ENCODE measurements around the gene BRICD5.

The BRICD5 gene

GRCh38 chr16:2196981-2197511 lies 13.6 kb downstream of the BRICD5 start:
- no peak for DNase-seq

GRCh38 chr16:2196162-2196980 lies 14.3 kb downstream of the BRICD5 start, which contains the start of gene CASKIN1:
CASKIN1 (minus strand) TSS chr16:2196605; CDS start chr16:2196432, 173 bp downstream.
- no peak for DNase-seq

- no peak for DNase-seq
These were observed 15.1 kb downstream of the BRICD5 start for GRCh38 chr16:2195322-2196161.

- DNase-seq, result no peak
These were observed 15.8 kb downstream of the BRICD5 start for GRCh38 chr16:2194852-2195321.

- no peak for DNase-seq
These were observed 16.4 kb downstream of the BRICD5 start for GRCh38 chr16:2194166-2194834.

GRCh38 chr16:2191446-2191706 lies 19.3 kb downstream of the BRICD5 start:
- DNase-seq, result no peak

- DNase-seq, result peak in 1 of 2 donors; percentile 21
These were observed 19.8 kb downstream of the BRICD5 start for GRCh38 chr16:2190659-2191445.

- no peak for DNase-seq
These were observed 20.5 kb downstream of the BRICD5 start for GRCh38 chr16:2190002-2190658.

GRCh38 chr16:2189252-2189893 lies 21.3 kb downstream of the BRICD5 start:
- no peak for DNase-seq

- DNase-seq, result no peak
These were observed 22.3 kb downstream of the BRICD5 start for GRCh38 chr16:2188395-2188794.

GRCh38 chr16:2187212-2187611 lies 23.5 kb downstream of the BRICD5 start:
- DNase-seq, result no peak

- no peak for DNase-seq
These were observed 24.2 kb downstream of the BRICD5 start for GRCh38 chr16:2186505-2186904.

GRCh38 chr16:2186064-2186463 lies 24.6 kb downstream of the BRICD5 start:
- DNase-seq, result no peak

- DNase-seq, result no peak
These were observed 25.7 kb downstream of the BRICD5 start for GRCh38 chr16:2184962-2185361.

GRCh38 chr16:2184346-2184745 lies 26.3 kb downstream of the BRICD5 start:
- DNase-seq, result no peak

- no peak for DNase-seq
These were observed 27.0 kb downstream of the BRICD5 start for GRCh38 chr16:2183671-2184070.

- no peak for DNase-seq
These were observed 28.7 kb downstream of the BRICD5 start for GRCh38 chr16:2181952-2182351.

GRCh38 chr16:2180962-2181923 lies 29.4 kb downstream of the BRICD5 start:
- DNase-seq, result no peak

- DNase-seq, result no peak
These were observed 30.2 kb downstream of the BRICD5 start for GRCh38 chr16:2180461-2180860.

GRCh38 chr16:2179576-2179975 lies 31.1 kb downstream of the BRICD5 start:
- DNase-seq, result no peak
